NT2/D1 (cell line): Measurements from ENCODE around the gene IDH2.

ENCODE experiments used
- SUZ12 ChIP-seq: IDR thresholded peaks from 2 replicates; pipeline ENCODE4 v1.6.1; 2011; ENCODE audit not compliant: insufficient read length, insufficient read depth; ENCODE audit errors: extremely low read depth
- YY1 ChIP-seq: IDR thresholded peaks from 2 replicates; pipeline ENCODE4 v1.6.1; 2011; ENCODE audit not compliant: insufficient read length, insufficient read depth

- TF ChIP-seq SUZ12 (no peak), YY1 (no peak)
Measured at GRCh38 chr15:90063770-90064247, 38.5 kb downstream of the IDH2 start.
